ENCODE measurements around the gene AGAP3. TPM values are rescaled to one million over a fixed set of nuclear protein-coding genes. Genes with fewer than 3 reads are reported as not detected.
"Not testable (repeated sequence)": the region's sequence is repeated elsewhere in the genome, so short reads cannot be mapped to it uniquely, and the experiment has no call there.

AGAP3 gene
- total RNA-seq: 6.5 and 7.4 TPM in 2 replicates

DNA sequence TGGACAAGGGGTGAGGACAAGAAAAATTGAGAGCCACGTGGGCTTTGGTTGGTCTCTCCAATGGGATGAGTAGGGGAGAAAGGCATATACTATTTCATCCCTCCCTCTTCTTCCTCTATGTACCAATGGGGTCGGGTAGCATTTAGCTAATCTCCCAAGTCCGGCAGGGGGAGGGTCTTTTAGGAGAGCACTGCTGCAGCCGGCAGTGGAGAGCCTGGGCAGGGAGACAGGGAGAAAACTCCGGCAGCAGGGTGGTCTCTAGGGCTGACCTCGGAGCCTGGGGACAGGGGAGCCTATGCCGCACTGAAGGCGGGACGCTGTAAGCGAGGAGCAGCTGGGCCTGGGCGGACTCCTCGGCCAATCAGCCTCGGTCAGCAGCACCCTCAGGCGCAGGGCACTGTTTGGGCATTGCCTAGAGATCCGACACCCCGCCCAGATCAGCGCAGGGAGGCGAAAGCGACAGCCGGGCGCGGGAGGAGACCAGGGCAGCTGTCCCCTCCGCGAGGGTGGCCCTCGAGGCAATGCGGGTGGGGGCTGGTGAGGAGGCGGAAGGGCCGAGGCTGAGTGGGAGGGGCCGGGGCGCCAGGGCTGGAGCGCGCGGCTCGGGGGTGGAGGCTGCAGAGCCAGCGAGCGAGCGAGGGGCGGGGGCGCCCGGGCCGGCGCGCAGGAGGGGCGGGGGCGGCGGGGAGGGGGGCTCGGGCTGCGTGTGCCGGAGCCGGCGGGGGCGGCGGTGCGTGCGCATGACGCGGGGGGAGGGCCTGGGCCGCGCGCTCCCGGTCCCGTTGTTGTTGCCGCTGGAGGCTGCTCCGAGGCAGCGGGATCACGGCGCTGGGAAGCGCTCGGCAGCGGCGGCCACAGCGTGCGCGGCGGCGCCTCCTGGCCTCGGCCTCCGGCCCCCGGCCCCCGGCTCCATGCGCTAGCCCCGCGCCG is at the start of gene AGAP3:
Gene AGAP3, plus strand, starts transcription at position 785 of the 930 bp plus-strand sequence. CDS start 267 bp downstream, outside the sequence.
- Mint-ChIP-seq H3K27me3 (peaks cover 18% of the 10 kb centered on the region), H3K9me3 (no peaks in the 10 kb centered on the region), H3K27ac (peak within 1 kb of the TSS; percentile 16), H3K4me3 (peak within 1 kb of the TSS; percentile 88), H3K36me3 (ENCODE audit: low read depth) (peaks cover 4% of the 10 kb centered on the region), H3K4me1 (peaks cover 46% of the 10 kb centered on the region)
- ChIA-PET CTCF (no interaction called here), POLR2A (interaction anchor here (0.7 to 1.2 kb wide), 2 partner anchors 22 to 57 kb away, joined by 3 to 7 read pairs; partner anchors contain the start of gene ABCB8)
- DNase-seq: peak; percentile 52
- intact Hi-C loops (cut with micrococcal nuclease): loop anchor here (10.0 kb wide), 2 partner anchors 789 to 1461 kb away; partner anchors contain the start of gene PRKAG2
- peak; percentile 36 for ATAC-seq (ENCODE audit: low read depth)
- TF ChIP-seq, protein P1, sequence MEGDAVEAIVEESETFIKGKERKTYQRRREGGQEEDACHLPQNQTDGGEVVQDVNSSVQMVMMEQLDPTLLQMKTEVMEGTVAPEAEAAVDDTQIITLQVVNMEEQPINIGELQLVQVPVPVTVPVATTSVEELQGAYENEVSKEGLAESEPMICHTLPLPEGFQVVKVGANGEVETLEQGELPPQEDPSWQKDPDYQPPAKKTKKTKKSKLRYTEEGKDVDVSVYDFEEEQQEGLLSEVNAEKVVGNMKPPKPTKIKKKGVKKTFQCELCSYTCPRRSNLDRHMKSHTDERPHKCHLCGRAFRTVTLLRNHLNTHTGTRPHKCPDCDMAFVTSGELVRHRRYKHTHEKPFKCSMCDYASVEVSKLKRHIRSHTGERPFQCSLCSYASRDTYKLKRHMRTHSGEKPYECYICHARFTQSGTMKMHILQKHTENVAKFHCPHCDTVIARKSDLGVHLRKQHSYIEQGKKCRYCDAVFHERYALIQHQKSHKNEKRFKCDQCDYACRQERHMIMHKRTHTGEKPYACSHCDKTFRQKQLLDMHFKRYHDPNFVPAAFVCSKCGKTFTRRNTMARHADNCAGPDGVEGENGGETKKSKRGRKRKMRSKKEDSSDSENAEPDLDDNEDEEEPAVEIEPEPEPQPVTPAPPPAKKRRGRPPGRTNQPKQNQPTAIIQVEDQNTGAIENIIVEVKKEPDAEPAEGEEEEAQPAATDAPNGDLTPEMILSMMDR (IDR thresholded peaks at IDR 0.05): no peak

DNA sequence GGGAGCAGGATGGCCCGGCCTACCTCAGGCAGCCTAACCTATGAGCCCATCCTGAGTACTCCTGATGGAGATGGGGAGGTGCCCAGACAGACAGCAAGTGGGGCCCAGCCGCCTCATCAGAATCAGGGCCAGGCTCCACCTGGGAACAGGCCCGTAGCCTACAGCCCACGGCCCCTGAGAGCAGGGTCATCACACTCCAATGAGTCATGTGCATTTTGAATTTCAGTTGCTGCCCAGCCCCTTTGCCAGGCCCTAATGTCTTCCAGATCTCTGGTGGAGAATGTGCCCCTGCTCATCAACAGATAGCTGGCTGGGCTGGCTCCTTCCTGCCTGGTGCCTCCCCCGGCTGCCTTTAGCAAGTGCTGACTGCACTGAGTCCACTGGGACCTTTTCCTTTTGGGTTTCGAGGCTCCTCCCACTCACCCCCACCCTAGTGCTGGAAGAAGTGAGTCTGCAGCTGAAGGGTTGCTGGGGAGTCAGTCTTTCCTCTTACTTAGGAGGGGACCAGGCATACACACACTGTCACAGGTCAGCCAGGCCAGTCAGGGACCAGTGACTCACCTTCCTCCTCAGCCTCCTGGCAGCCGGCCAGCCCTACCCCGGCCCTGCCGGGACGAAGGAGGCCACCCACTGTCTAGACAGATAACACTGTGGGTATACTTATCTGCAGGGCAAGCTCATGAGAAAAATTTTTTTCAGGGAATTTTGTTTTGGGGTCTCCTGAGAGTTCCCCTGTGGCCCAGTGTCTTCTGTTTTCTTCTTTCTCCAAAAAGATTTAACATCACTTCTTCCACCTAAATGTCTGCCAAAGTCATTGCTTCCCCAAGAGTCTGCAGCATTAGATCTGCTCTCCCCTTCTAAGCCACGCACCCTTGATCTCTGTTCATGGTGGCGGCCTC is 47.1 kb upstream of the AGAP3 start:
- DNase-seq: no peak
- CTCF ChIA-PET: no interaction called here
- H3K4me1 Mint-ChIP-seq: peaks cover 6% of the 10 kb centered on the region
- H3K36me3 Mint-ChIP-seq (ENCODE audit: low read depth): peaks cover 22% of the 10 kb centered on the region
- no peaks in the 10 kb centered on the region for H3K27me3 Mint-ChIP-seq
- intact Hi-C loops (cut with micrococcal nuclease): no loop called here
- H3K27ac Mint-ChIP-seq: no peak overlapping the region
- TF ChIP-seq, protein P1 (IDR thresholded peaks at IDR 0.05): no peak
- ATAC-seq (ENCODE audit: low read depth): peak; percentile 40
- H3K9me3 Mint-ChIP-seq: no peaks in the 10 kb centered on the region
- POLR2A ChIA-PET: interaction anchor here (0.9 kb wide), 1 partner anchor 11 kb away, joined by 3 read pairs; the partner anchor contains the start of gene ABCB8
- H3K4me3 Mint-ChIP-seq: no peak overlapping the region

DNA sequence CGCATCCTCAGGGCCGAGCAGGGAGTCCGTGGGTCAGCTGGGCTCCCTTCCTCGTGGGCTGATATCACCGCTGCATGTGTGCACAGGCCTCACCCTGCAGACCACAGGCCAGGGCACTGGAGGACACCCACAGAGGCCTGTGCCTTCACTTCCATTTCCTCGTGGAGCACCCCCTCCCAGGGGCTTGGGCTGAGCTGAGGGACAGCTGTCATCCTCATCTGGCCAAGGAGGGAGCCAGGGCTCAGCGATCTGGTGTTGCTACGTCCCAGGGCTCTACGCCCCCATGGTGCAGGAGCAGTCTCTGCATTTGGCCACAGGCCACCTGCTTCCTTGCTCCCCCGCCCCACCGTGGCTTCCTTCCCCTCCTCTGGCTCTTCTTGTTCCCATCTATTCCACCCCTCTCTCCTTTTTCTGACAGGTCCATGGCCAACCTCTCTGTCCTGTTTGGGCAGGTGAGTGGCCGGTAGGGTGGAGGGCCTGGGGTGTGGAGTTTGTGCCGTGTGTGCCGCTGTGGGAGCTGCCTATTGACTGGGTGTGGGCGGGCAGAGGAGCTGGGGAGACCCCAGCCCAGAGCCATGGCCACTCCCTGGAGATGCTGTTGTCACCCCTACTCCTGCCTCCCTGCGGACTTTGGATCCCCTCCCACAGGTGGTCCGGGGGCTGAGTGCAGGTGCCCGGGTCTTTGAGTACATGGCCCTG is 46.3 kb upstream of the AGAP3 start:
- no peaks in the 10 kb centered on the region for H3K9me3 Mint-ChIP-seq
- DNase-seq (no peak), ATAC-seq (ENCODE audit: low read depth) (no peak)
- H3K27ac Mint-ChIP-seq: no peak overlapping the region
- H3K27me3 Mint-ChIP-seq: no peaks in the 10 kb centered on the region
- intact Hi-C loops (cut with micrococcal nuclease): no loop called here
- ChIA-PET CTCF (no interaction called here), POLR2A (no interaction called here)
- H3K36me3 Mint-ChIP-seq (ENCODE audit: low read depth): peaks cover 25% of the 10 kb centered on the region
- H3K4me1 Mint-ChIP-seq: peaks cover 6% of the 10 kb centered on the region
- no peak overlapping the region for H3K4me3 Mint-ChIP-seq
- TF ChIP-seq, protein P1 (IDR thresholded peaks at IDR 0.05): no peak

DNA sequence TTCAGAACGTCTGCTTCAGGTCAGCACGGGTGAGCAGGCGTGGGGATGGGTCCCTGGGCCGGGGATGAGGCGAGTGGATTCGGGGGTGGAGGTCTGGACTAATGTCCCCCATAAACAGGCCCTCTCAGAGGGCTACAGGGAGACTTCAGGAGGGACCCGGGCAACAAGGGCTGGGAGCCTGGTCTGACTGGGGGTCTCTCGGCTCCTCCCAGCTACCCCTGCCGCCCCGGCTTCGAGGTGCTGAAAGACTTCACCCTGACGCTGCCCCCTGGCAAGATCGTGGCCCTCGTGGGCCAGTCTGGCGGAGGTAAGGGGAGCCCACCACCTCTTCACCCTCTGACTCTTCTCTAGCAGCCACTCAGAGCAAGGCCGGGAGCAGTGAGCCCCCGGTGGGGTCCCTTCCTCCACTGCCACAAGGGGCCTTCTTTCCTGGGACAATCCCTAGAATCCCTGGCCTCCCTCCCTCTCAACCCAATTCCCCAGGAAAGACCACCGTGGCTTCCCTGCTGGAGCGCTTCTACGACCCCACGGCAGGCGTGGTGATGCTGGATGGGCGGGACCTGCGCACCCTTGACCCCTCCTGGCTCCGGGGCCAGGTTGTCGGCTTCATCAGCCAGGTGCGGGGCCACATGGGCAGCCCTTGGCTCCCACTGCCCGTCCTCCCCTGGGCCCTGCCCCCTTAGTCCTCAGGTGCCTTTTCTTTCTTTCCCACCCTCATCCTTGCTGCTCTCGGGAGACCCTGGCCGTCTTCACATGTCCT is 45.5 kb upstream of the AGAP3 start:
- Mint-ChIP-seq H3K36me3 (ENCODE audit: low read depth) (peaks cover 23% of the 10 kb centered on the region), H3K9me3 (no peaks in the 10 kb centered on the region), H3K27me3 (no peaks in the 10 kb centered on the region), H3K4me3 (no peak overlapping the region), H3K4me1 (peaks cover 6% of the 10 kb centered on the region), H3K27ac (no peak overlapping the region)
- intact Hi-C loops (cut with micrococcal nuclease): no loop called here
- ChIA-PET CTCF (no interaction called here), POLR2A (no interaction called here)
- TF ChIP-seq, protein P1 (IDR thresholded peaks at IDR 0.05): no peak
- ATAC-seq (ENCODE audit: low read depth) (no peak), DNase-seq (no peak)

DNA sequence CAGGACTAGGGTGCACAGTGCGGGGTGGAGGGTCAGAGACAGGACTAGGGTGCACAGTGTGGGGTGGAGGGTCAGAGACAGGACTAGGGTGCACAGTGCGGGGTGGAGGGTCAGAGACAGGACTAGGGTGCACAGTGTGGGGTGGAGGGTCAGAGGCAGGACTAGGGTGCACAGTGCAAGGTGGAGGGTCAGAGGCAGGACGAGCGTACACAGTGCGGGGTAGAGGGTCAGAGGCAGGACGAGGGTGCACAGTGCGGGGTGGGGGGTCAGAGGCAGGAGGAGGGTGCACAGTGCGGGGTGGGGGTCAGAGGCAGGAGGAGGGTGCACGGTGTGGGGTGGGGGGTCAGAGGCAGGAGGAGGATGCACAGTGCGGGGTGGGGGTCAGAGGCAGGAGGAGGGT is 42.8 kb upstream of the AGAP3 start:
- POLR2A ChIA-PET; H3K27me3 Mint-ChIP-seq; intact Hi-C loops (cut with micrococcal nuclease); H3K4me1 Mint-ChIP-seq; ATAC-seq (ENCODE audit: low read depth); H3K27ac Mint-ChIP-seq; H3K4me3 Mint-ChIP-seq; DNase-seq; CTCF ChIA-PET; H3K9me3 Mint-ChIP-seq: not testable (repeated sequence)
- peaks cover 15% of the 10 kb centered on the region for H3K36me3 Mint-ChIP-seq (ENCODE audit: low read depth)

All from activated B cell treated with CpG ODN at 0.5 μM for 24 hours (primary cell).